Prostate gland (tissue), 2 donors: Measurements from ENCODE around the gene SERTAD1.

Source experiments
- POLR2A ChIP-seq: fragments of 450-650 bp; IDR thresholded peaks from one replicate; pipeline ENCODE4 v1.6.1; 2016; ENCODE audit warnings: antibody characterized with exemption, mild to moderate bottlenecking
- POLR2AphosphoS5 ChIP-seq: sonication (generic); formaldehyde crosslinking; IDR thresholded peaks from one replicate; pipeline ENCODE4 v1.6.1; 2017; ENCODE audit warnings: antibody characterized with exemption
- TF ChIP-seq, protein P1 (sequence below), 4 experiments: fragments of 200-600 bp in 2 of 4; fragments of 450-650 bp in 2 of 4; sonication (generic) in 2 of 4; IDR thresholded peaks; 1 replicate in 3 of 4; 2 replicates in 1 of 4; pipeline ENCODE4 v1.5.1; 2016 to 2019; ENCODE audit warnings: antibody characterized with exemption in 4 of 4, mild to moderate bottlenecking in 2 of 4, moderate library complexity in 2 of 4

DNA sequence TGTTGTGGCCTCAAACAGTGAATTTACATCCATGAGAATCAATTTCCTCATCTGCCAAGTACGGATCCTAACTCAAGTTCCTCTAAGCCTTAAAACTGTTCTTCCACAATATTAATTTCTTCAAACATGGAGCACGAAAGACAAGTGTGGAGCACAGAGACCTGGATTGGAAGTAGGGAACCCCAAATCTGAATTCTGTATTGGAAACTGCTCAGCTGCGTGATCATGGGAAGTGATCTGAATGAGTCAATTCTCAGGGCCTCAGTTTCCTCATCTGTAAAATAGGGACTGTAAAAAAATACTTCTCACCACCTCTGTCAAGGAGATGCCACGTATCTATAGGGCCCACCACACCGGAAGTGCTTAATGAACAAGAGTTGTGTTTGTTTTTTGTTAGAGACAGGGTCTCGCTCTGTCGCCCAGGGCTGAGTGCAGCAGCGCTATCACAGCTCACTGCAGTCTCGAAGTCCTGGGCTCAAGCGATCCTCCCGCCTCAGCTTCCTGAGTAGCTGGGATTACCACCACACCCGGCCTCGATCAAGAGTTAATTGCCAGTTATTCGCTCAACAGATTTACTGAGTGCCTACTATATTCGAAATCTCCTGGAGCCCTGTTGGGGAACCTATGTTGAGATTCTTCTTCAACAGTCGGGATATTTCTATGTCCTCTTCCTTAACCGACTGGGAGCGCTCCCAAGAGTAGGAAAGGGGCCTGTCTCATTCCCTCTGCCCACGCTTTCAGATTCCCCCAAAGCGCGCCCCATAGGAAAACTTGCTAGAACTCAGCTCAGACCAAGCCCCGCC is 16.7 kb upstream of the SERTAD1 start:
- TF ChIP-seq, protein P1, sequence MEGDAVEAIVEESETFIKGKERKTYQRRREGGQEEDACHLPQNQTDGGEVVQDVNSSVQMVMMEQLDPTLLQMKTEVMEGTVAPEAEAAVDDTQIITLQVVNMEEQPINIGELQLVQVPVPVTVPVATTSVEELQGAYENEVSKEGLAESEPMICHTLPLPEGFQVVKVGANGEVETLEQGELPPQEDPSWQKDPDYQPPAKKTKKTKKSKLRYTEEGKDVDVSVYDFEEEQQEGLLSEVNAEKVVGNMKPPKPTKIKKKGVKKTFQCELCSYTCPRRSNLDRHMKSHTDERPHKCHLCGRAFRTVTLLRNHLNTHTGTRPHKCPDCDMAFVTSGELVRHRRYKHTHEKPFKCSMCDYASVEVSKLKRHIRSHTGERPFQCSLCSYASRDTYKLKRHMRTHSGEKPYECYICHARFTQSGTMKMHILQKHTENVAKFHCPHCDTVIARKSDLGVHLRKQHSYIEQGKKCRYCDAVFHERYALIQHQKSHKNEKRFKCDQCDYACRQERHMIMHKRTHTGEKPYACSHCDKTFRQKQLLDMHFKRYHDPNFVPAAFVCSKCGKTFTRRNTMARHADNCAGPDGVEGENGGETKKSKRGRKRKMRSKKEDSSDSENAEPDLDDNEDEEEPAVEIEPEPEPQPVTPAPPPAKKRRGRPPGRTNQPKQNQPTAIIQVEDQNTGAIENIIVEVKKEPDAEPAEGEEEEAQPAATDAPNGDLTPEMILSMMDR (IDR thresholded peaks at IDR 0.05), result no peak
- TF ChIP-seq POLR2A (no peak), POLR2AphosphoS5 (no peak)
